Germinal center (tissue), 1 donor: ENCODE results near the gene PPP2R3C.
"Not testable (repeated sequence)": the region's sequence is repeated elsewhere in the genome, so short reads cannot be mapped to it uniquely, and the experiment has no call there.

ENCODE experiments used
- DNase-seq: peaks from one replicate; pipeline ENCODE4 v3.0.0; 2012; ENCODE audit warnings: mixed read lengths, low spot score

The PPP2R3C gene

DNA sequence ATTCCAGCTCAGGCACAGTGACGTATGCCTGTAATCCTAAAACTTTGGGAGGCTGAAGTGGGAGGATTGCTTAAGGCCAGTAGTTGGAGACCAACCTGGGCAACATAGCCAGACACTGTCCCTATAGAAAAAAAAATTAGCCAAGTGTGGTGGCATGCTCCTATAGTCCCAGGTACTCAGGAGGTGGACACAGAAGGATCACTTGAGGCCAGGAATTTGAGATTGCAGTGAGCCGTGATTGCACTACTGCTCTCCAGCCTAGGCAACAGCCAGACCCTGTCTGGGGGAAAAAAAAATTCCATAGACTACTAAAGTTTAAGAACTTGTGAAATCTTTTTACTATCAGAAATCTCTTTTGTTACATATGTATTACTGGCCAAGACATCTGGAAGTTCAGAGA lies 69.2 kb downstream of the PPP2R3C start:
- DNase-seq, result no peak

DNA sequence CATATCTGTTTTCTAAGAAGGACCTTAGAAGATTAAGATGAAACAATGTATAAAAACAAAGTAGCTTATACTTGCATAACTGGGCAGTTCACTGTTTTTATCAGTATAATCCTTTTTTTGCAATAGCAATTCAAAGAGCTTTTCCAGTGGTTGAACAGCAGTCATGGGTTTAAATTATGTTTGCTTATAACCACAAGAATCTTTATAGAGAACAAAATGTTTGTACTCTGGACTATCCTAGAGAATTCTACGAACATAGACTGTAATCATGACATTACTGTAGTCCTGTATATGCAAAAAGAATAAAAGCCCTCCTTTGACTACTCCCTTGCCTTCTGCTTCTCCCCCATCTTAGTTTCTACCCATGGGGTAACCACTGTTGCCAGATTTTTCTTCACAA lies 70.0 kb downstream of the PPP2R3C start:
- DNase-seq, result no peak

DNA sequence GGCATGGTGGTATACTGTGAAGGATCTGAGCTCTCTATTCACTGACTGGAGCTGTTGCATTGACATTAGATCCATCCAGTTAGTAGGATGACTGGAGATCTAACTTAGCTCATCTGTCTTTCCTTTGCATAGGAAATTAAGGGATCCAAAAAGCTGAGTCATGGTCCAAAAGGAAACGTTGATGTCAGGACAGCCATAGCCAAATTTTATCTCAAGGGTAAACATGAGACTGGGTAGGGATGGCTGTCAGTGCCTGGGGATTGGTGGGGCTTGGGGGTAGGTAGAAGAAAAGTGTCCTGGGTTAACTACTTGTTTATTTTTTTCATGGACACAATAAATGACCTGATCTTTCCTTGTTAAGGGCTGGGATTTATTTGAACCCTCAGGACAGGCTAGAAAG lies 71.1 kb downstream of the PPP2R3C start:
- DNase-seq, result no peak

DNA sequence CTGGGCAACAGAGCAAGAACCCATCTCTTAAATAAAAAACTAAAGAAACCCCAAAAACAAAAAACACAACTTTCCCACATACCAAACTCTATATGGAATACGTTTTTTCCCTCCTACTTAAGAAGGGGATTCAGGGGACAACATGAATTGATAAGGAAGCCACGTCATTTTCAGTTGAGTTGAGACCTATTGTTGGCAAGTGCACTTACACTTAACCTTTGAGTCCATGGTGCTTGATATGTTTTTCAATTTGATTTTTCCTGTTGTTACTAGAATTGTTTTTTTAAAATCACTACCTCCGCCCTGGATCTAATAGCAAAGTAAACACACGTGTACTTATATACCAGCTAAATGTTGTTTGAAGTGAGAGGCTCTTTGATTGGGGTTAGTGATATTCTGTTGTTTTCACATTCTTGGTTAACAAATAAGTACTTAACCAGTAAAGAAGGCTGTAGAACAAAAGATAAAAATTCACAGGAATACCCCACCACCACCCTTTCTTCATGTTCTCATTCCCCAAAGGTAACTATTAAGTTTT lies 73.7 kb downstream of the PPP2R3C start:
- no peak for DNase-seq

DNA sequence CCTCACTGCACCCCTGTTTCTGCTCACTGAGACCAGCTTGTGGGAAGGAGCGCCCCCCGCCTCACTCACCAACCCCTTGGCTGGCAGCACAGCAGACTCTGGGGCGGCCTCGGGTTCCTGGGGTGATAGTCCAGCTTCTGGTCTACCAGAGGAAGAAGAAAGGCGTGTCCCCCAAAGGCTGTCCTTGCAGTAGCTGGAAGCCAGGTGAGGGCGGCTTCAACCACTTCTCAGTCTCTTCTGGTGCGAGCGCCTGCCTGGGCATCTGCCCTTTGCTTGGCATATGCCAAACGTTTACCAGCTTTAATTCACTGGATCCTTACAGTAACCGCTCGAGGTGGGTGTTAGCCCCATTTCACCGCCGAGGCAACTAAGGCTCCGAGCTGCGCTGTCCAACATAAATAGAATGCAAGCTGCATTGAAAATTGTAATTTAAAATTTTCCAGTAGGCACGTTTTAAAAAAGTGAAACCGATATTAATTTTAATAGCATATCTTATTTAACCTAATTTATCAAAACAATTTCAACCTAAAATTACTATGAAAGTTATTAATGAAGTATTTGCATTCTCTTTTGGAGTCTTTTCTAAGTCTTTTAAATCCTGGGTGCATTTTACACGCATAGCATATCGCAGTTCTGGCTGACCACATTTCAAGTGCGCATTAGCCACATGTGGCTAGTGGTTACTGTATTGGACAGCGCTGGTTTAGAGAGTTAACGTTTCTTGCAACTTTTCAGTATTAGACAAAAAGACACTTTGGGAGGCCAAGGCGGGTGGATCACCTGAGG lies 74.8 kb downstream of the PPP2R3C start:
- DNase-seq, result peak; percentile 38

DNA sequence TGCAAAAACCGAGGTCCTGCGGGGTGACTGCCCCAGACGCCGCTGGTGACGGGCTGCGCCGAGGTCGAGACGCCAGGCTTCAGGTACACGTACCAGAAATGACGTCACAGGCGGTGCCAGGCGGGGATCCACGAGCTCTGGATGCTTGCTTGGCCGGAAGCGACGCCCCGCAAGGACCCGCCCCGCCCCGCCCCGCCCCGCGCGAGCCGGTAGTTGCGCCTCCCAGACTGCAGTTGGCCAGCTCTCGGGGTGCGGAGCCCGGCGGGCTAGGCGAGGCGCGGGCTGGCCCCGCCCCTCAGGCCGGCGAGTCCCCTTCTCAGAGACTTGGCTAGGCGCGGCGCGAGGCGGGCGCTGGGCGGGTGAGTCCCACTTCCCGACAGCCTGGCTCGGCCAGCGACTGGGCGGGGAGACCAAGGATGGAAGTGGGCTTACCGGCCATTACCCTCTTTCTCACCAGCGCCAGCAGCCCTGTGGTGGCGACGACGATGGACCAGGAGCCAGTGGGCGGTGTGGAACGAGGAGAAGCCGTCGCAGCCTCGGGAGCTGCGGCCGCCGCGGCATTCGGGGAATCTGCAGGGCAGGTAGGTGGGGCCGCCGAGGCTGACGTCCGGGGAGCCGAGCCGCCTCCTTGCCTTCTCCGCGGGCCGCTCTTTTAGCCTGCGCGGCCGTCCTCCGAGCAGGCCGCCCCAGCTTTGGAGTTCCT lies 75.6 kb downstream of the PPP2R3C start, which contains the start of gene FAM177A1:
TSS of gene FAM177A1 (plus strand) at position 225 of the 703 bp plus-strand sequence. CDS start at position 417, 192 bp downstream.
- DNase-seq, result peak; percentile 97

DNA sequence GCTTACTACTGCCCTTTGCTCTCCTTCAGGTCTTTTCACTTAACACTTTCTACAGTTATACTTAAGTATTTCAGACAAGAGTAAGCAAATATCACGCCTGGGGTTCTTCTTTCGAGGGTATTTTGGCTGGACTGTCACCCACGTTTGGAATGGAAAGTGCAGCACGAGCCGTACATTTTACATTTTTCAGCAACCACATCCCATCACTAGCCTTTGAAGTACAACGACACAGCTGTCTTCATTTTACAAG lies 76.1 kb downstream of the PPP2R3C start:
- DNase-seq, result no peak

DNA sequence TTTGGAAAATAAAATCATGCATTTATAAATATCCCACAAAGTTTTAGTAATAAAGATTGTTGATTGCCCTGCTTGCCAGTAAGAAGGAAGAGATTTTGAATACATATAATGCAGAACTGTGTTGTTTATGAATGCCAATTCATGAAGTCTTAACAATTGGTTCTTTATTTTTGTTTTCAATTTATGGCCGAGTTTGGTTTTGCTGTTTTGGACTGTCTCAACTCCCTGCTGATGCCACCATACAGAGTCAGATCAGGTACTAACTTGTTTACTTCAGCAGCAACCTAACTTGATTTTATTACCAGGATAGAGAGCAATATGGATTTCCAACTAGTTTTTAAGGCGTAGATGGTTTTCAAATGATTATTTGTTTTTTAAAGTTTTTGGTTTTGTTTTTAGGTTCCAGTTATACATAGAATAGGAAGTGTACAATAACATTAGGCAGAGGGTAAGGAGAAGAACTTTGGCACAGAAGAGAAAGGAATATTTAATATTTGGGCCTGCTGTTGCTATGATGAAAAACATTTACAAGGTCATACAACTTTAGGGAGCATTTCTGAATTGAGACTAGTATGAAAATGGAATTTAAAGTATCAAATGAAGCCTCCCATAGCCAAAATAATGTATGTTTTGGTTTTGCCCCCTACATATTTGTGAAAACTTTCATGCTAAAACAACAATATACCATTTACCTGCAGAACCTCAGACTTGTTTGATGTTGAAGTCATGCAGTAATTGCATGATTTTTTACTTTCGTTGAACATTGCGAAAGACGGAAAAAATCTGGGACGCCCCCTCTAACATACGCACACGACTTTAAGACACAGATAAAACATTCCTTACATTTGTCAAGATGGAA lies 76.6 kb downstream of the PPP2R3C start:
- DNase-seq, result peak; percentile 9

DNA sequence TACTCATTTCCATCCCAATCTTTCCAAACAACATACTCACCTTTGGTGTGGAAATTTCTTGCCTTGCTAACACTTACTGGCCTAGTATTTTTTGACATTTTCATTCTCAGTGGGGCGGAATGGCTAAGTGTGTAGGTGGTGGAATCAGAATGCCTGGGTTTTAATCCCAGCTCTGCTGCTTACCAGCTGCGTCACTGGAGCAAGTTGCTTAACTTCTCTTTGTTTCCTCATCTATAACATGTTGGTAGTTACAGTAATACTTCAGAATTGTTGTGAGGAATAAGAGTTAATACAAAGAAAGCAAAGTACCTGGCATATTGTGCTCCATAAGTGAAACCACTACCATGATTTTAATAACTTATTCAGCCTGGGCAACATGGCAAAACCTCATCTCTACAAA lies 78.7 kb downstream of the PPP2R3C start:
- DNase-seq, result no peak

DNA sequence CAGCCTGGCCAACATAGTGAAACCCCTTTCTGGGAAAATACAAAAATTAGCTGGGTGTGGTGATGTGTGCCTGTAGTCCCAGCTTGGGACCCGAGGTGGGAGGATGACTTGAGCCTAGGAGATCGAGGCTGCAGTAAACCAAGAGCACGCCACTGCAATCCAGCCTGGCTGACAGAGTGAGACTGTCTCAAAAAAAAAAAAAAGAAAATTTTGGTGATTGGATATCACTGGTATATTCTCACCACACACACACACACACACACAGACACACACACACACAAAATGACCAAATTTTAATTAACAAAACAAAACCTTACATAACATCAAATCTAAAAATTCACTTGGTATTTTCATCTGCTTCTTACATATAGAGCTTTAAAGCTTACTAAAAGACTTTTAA lies 79.2 kb downstream of the PPP2R3C start:
- DNase-seq, result no peak

DNA sequence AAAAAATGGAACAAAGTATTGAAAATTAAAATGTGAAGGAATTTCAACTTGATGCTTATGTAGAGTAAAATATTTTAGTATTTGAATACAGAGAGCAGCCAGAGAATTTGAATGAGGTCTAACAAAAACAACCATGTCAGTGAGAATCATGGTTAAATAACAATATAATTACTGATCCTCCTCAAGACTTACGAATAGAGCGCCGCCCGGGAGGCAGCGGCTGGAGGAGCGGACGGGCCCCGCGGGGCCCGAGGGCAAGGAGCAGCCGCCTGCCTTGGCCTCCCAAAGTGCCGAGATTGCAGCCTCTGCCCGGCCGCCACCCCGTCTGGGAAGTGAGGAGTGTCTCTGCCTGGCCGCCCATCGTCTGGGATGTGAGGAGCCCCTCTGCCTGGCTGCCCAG lies 83.5 kb downstream of the PPP2R3C start:
- not testable (repeated sequence) for DNase-seq
